Type B pancreatic cell (in vitro differentiated cells): ENCODE measurements around the gene ADAP1. TPM values are rescaled to one million over a fixed set of nuclear protein-coding genes. Genes with fewer than 3 reads are reported as not detected.

Experiments used
- DNase-seq: peaks from one replicate; pipeline ENCODE4 v3.0.0; 2021; ENCODE audit warnings: mixed read lengths; ENCODE audit not compliant: unreplicated experiment; ENCODE audit errors: extremely low spot score
- H3K27ac Mint-ChIP-seq: 2 replicates; pipeline ENCODE4 v1.8.0; 2021; ENCODE audit warnings: mild to moderate bottlenecking, mixed read lengths
- H3K27me3 Mint-ChIP-seq: 2 replicates; pipeline ENCODE4 v1.8.0; 2021; ENCODE audit warnings: mixed read lengths
- H3K36me3 Mint-ChIP-seq: 2 replicates; pipeline ENCODE4 v1.8.0; 2021; ENCODE audit warnings: mixed read lengths
- H3K4me1 Mint-ChIP-seq: one replicate; pipeline ENCODE4 v1.8.0; 2021; ENCODE audit warnings: mixed read lengths; ENCODE audit not compliant: unreplicated experiment
- H3K4me3 Mint-ChIP-seq: 2 replicates; pipeline ENCODE4 v1.8.0; 2021; ENCODE audit warnings: mild to moderate bottlenecking, mixed read lengths
- H3K9me3 Mint-ChIP-seq: 2 replicates; pipeline ENCODE4 v1.8.0; 2021; ENCODE audit warnings: mixed read lengths
- total RNA-seq: library from RNA; stranded (reverse); gene quantifications from 2 replicates; pipeline ENCODE4 v1.2.1, GENCODE V29; 2021; ENCODE audit warnings: low replicate concordance
- TF ChIP-seq, protein P1 (sequence below): fragments of 200-600 bp; sonication (generic); conservative IDR thresholded peaks from 2 replicates; pipeline ENCODE4 v1.5.0; 2021; ENCODE audit warnings: antibody characterized with exemption, mild to moderate bottlenecking

The ADAP1 gene
- total RNA-seq, 1 donor from 2014 or later: 15.7 TPM

DNA sequence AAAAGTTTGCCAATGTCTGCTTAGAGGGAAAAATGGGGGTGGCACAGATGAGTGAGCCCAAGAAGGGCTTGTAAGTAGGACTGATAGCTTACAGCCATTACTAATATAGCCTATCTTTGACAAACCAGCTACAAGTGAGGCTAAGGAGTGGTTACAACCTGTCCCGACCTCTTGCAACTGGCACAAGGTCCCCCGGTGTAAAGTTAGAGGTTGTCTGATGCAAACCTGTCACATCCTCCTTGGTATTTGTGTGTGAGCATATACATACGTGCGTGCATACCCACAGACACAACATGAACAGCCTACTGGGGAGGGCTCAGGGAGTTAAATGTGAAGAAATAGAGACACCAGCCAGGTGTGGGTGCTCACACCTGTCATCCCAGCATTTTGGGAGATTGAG is 14.6 kb downstream of the ADAP1 start:
- TF ChIP-seq, protein P1, sequence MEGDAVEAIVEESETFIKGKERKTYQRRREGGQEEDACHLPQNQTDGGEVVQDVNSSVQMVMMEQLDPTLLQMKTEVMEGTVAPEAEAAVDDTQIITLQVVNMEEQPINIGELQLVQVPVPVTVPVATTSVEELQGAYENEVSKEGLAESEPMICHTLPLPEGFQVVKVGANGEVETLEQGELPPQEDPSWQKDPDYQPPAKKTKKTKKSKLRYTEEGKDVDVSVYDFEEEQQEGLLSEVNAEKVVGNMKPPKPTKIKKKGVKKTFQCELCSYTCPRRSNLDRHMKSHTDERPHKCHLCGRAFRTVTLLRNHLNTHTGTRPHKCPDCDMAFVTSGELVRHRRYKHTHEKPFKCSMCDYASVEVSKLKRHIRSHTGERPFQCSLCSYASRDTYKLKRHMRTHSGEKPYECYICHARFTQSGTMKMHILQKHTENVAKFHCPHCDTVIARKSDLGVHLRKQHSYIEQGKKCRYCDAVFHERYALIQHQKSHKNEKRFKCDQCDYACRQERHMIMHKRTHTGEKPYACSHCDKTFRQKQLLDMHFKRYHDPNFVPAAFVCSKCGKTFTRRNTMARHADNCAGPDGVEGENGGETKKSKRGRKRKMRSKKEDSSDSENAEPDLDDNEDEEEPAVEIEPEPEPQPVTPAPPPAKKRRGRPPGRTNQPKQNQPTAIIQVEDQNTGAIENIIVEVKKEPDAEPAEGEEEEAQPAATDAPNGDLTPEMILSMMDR: no peak
- no peak overlapping the region for H3K27ac Mint-ChIP-seq
- no peak overlapping the region for H3K4me3 Mint-ChIP-seq
- DNase-seq: no peak
- peaks cover 6% of the 10 kb centered on the region for H3K9me3 Mint-ChIP-seq
- peaks cover 23% of the 10 kb centered on the region for H3K27me3 Mint-ChIP-seq
- H3K36me3 Mint-ChIP-seq: no peaks in the 10 kb centered on the region
- no peaks in the 10 kb centered on the region for H3K4me1 Mint-ChIP-seq

DNA sequence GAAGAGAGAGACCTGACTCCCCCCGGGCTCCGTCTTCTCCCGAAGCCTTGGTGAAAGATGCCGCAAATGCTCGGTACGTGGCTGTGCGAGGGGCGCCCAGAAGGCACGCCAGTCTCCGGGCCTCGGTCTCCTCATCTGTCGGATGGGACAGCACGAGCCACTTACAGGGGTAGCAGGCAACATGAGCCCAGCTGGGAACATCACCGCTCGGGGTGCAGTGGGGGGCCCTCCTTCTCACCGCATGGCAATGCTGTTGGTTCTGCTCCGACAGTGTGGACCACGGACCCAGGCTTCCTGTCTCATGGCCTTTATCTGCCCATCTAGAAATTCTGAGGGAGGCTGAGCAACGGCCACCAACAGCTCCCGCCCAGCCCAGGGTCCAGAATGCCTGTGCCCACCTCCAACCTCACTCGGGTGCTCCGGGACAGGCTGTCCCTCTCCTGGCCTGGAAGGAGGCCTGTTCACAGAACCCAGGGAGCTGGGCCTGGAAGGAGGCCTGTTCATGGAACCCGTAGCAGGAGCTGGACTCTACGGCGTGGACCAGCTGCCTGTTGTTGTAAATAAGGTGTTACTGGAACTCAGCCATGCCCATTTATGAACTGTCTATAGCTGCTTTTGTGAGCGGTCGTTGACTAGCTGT is 15.8 kb downstream of the ADAP1 start:
- TF ChIP-seq, protein P1: no peak
- no peak overlapping the region for H3K4me3 Mint-ChIP-seq
- H3K9me3 Mint-ChIP-seq: peaks cover 6% of the 10 kb centered on the region
- no peak overlapping the region for H3K27ac Mint-ChIP-seq
- no peaks in the 10 kb centered on the region for H3K36me3 Mint-ChIP-seq
- DNase-seq: no peak
- no peaks in the 10 kb centered on the region for H3K4me1 Mint-ChIP-seq
- H3K27me3 Mint-ChIP-seq: peaks cover 23% of the 10 kb centered on the region

DNA sequence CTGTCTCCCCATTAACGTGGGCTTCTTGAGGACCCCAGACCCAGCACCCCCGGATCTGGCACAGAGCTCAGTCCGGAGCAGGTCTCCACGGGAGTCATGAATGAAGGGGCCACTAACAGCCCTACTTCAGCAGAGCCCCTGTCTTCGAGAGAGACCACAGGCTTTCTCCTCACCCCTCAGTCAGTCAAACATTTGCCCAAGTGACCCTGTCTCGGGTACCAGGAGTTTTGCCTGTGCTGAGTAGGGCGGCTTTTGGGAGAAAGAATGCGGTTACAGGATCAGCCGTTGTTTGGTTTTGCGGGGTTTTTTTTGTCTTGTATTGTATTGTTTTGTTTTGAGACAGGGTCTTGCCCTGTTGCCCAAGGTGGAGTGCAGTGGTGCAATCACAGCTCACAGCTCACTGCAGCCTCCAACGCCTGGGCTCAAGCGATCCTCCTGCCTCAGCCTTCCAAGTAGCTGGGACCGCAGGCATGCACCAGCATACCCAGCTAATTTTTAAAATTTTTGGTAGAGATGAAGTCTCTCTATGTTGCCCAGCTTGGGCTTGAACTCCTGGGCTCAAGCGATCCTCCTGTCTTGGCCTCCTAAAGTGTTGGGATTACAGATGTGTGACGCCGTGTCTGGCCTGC is 16.5 kb downstream of the ADAP1 start:
- TF ChIP-seq, protein P1: no peak
- no peaks in the 10 kb centered on the region for H3K36me3 Mint-ChIP-seq
- H3K9me3 Mint-ChIP-seq: peaks cover 6% of the 10 kb centered on the region
- H3K27ac Mint-ChIP-seq: no peak overlapping the region
- H3K4me1 Mint-ChIP-seq: no peaks in the 10 kb centered on the region
- H3K27me3 Mint-ChIP-seq: peaks cover 23% of the 10 kb centered on the region
- no peak overlapping the region for H3K4me3 Mint-ChIP-seq
- DNase-seq: no peak

DNA sequence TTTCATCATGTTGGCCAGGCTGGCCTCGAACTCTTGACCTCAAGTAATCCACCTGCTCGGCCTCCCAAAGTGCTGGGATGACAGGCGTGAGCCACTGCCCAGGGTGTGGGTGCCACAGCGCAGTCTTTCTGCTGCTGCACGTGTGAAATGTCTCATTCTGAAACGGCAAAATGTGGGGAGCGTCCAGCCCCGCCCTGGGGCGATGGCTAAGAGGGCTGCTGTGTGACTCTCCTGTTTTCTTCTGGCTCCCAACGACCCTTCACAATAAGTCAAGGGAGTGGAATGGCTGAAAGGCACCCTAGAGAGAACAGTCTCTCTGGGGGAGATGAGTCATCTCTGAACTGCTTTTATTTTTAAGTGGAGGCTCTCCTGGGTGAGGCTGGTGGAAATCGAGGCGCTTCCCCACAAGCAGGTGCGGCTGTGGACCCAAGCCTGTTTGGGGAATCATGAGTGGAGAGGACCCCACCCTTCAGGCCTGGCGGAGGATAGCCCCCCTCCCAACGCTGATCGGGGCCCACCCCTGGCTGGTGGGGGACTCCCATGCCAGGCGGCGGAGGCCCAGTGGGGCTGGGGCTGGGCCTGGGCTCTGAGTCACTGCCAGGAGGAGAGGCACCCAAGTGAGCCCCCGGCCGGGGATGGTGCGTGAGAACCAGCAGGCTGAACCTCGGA is 18.0 kb downstream of the ADAP1 start:
- peaks cover 16% of the 10 kb centered on the region for H3K27me3 Mint-ChIP-seq
- DNase-seq: no peak

GRCh38 chr7:935874-936385 is 18.6 kb downstream of the ADAP1 start:
- TF ChIP-seq, protein P1: no peak
- Mint-ChIP-seq H3K4me1 (no peaks in the 10 kb centered on the region), H3K9me3 (no peaks in the 10 kb centered on the region), H3K27ac (no peak overlapping the region), H3K27me3 (peaks cover 11% of the 10 kb centered on the region), H3K4me3 (no peak overlapping the region), H3K36me3 (no peaks in the 10 kb centered on the region)
- no peak for DNase-seq

More for the DNA sequence above, 18.0 kb downstream of the ADAP1 start:
- Mint-ChIP-seq H3K4me3 (no peak overlapping the region), H3K36me3 (no peaks in the 10 kb centered on the region), H3K4me1 (no peaks in the 10 kb centered on the region), H3K9me3 (peaks cover 1% of the 10 kb centered on the region), H3K27ac (no peak overlapping the region)
- TF ChIP-seq, protein P1: no peak
